HG03521 (cell line): ENCODE measurements around the gene LPP.
"Not testable (repeated sequence)": the region's sequence is repeated elsewhere in the genome, so short reads cannot be mapped to it uniquely, and the experiment has no call there.

Experiments
- ATAC-seq: cut with Tn5 transposase; IDR thresholded peaks from one replicate; pipeline ENCODE4 v1.9.1; 2021; ENCODE audit warnings: mild to moderate bottlenecking, moderate library complexity; ENCODE audit not compliant: unreplicated experiment

Gene LPP

GRCh38 chr3:188154014-188154808, at the start of gene LPP:
LPP (plus strand) TSS chr3:188154157; CDS start chr3:188406121, 251,964 bp downstream.
- peak; percentile 83 for ATAC-seq

- ATAC-seq: no peak
Measured at GRCh38 chr3:188106006-188106405, 48.0 kb upstream of the LPP start.

GRCh38 chr3:188106454-188106853, 47.5 kb upstream of the LPP start:
- no peak for ATAC-seq

GRCh38 chr3:188106887-188107830, 46.8 kb upstream of the LPP start:
- no peak for ATAC-seq

GRCh38 chr3:188108703-188109412, 45.1 kb upstream of the LPP start:
- no peak for ATAC-seq

- ATAC-seq: no peak
Measured at GRCh38 chr3:188111002-188111584, 42.9 kb upstream of the LPP start.

- ATAC-seq: no peak
Measured at GRCh38 chr3:188113756-188114155, 40.2 kb upstream of the LPP start.

- ATAC-seq: no peak
Measured at GRCh38 chr3:188119846-188120245, 34.1 kb upstream of the LPP start.

GRCh38 chr3:188122571-188123169, 31.3 kb upstream of the LPP start:
- no peak for ATAC-seq

GRCh38 chr3:188123170-188123905, 30.6 kb upstream of the LPP start:
- ATAC-seq: no peak

GRCh38 chr3:188124184-188124583, 29.8 kb upstream of the LPP start:
- no peak for ATAC-seq

GRCh38 chr3:188125076-188125475, 28.9 kb upstream of the LPP start:
- ATAC-seq: no peak

- no peak for ATAC-seq
Measured at GRCh38 chr3:188126276-188126675, 27.7 kb upstream of the LPP start.

GRCh38 chr3:188126934-188127333, 27.0 kb upstream of the LPP start:
- ATAC-seq: no peak

GRCh38 chr3:188128905-188129304, 25.1 kb upstream of the LPP start:
- no peak for ATAC-seq

- not testable (repeated sequence) for ATAC-seq
Measured at GRCh38 chr3:188131023-188131422, 22.9 kb upstream of the LPP start.

GRCh38 chr3:188133219-188133618, 20.7 kb upstream of the LPP start:
- no peak for ATAC-seq

GRCh38 chr3:188133646-188134045, 20.3 kb upstream of the LPP start:
- no peak for ATAC-seq

GRCh38 chr3:188134079-188134478, 19.9 kb upstream of the LPP start:
- no peak for ATAC-seq

GRCh38 chr3:188134856-188135255, 19.1 kb upstream of the LPP start:
- no peak for ATAC-seq
